Stimulated activated CD8-positive, alpha-beta memory T cell treated with anti-CD3 and anti-CD28 coated beads, Interleukin-4, amount 100 ng/mL, for 24 hours (primary cell): ENCODE data around the gene PRDX1.
"Not testable (repeated sequence)": the region's sequence is repeated elsewhere in the genome, so short reads cannot be mapped to it uniquely, and the experiment has no call there.

Experiments
- DNase-seq: peaks from one replicate; pipeline ENCODE4 v3.0.0-alpha.2; 2020; ENCODE audit warnings: low read depth

PRDX1 gene

DNA sequence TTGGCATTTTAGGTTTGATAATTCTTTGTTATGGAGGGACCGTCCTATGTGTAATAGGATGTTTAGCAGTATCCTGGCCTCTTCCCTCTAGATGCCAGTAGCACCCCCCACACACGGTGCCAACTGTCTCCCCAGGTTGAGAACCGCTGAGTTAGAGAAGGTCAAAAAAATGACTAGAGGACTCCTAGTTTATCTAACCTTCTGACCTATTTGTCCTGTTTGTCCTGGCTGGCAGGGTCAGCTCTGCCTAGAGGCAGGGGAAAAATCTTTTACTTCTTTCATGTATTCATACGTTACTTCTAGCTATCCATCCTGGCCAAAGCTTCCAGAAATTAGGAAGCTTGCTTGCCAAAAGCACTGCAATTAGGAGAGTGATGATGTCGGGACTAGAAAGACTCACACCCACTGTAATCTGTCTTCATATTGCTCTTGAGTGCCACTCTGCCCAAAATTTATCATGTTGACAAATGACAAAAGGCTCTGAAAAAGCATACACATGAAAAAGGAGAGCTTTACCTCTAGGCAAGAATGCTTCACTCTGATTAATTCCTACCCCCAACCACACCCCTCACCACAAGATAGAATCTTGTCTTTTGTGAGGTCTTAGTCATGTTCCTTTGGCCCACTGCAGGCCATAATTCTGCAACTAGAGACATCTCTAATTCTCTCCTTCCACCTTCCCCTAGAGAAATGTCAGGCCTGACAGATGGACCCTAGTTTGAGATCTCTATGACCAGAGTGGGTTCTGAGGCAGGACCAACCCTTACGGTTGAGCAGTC is 14.5 kb upstream of the PRDX1 start:
- DNase-seq = no peak

DNA sequence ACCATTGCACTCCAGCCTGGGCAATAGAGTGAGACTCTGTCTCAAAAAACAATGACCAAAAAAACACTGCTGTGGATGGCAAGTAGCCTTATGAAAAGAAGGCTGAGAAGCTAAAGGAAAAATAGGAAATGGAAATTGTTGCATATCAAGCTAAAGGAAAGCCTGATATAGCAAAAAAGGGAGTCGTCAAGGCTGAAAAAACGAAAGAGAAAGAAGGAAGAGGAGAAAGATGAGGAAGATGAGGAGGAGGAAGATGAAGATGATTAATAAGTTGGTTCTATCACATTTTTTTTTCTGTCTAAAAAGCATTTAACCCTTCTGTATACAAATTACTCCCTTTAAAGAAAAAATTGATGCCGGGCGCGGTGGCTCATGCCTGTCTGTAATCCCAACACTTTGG is 10.2 kb upstream of the PRDX1 start:
- no peak for DNase-seq

DNA sequence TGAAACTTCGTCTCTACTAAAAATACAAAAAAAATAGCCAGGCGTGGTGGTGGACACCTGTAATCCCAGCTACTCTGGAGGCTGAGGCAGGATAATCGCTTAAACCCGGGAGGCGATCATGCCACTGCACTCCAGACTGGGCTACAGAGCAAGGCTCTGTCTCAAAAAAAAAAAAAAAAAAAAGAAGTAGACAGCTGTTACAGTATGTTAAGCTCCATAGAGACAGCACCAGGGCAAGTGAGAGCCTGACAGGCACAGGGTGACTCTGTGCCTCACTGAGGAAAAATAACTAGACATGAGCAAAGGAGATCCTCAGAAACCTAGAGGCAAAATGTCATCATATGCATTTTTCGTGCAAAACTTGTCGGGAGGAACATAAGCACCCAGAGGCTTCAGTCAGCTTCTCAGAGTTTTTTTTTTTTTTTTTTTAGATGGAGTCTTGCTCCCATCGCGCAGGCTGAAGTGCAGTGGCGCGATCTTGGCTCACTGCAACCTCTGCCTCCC is 9.0 kb upstream of the PRDX1 start:
- DNase-seq = no peak

DNA sequence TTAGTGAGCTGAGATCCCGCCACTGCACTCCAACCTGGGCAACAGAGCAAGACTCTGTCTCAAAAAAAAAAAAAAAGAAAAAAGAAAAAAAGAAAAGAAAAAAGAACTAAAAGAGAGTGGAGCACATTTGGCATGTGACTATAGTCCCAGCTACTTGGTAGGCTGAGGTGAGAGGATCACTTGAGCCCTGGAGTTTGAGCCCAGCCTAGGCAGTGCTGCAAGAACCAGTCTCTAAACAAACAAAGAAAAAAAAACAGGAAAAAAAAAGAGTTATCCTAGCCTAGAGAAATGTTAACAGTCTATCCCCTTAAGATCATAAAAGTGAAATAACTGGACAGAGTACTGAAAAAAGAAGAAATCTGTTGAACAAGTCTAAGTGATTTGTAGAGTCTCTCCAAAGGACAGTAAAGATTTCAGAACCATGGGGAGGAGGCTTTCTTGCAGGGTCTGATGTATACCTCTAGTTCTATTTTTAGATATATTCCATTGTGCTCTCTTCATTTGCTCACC is 4.5 kb upstream of the PRDX1 start:
- DNase-seq = no peak

DNA sequence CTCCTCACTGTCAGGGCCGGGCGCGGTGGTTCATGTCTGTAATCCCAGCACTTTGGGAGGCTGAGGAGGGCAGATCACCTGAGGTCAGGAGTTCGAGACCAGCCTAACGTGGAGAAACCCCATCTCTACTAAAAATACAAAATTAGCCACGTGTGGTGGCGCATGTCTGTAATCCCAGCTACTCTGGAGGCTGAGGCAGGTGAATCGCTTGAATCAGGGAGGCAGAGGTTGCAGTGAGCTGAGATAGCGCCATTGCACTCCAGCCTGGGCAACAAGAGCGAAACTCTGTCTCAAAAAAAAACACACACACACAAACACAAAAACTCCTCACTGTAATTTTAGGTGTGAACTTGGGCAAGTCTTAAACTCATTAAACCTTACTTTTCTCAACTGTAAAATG is 2.3 kb upstream of the PRDX1 start:
- not testable (repeated sequence) for DNase-seq

DNA sequence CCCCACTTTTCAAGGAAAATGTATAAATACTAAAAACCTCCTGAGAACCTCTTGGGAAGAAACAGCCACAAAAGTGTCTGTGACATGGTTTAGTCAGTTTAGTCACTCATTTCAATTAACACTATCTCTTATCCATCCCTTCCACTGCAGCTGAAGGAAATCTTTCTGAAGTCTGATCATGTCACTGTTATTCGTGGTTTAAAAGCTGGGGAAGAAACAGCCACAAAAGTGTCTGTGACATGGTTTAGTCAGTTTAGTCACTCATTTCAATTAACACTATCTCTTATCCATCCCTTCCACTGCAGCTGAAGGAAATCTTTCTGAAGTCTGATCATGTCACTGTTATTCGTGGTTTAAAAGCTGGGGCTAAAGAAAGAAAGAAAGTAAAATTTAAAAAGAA is 1.8 kb upstream of the PRDX1 start:
- DNase-seq = not testable (repeated sequence)

DNA sequence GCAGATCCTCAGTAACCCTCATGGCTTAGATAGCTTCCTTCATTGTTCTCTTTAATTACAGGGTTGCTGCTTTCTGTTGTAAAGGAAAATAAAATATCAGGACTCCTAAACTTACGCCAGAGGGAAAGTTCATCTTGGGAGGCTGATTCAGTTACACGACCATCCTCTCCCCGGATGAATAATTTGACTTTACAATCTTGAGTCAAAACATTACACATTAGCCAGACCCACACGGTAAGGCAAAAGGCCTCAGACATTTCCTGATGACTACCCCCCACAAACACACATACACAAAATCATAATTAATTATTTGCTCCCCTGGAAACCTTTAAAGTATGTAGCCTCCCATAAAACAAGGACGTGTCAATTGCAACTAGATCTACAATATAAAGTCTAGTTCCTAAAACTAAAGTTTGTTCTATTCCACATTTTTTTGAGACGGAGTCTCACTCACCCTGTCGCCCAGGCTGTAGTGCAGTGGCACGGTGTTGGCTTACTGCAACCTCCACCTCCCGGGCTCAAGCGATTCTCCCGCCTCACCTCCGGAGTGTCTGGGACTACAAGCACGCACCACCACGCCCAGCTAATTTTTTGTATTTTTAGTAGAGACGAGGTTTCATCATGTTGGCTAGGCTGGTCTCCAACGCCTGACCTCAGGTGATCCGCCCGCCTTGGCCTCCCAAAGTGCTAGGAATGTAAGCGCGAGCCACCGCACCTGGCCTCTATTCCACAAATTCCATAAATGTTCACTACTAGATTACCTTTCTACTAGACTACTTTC is 830 bp upstream of the PRDX1 start:
- no peak for DNase-seq

DNA sequence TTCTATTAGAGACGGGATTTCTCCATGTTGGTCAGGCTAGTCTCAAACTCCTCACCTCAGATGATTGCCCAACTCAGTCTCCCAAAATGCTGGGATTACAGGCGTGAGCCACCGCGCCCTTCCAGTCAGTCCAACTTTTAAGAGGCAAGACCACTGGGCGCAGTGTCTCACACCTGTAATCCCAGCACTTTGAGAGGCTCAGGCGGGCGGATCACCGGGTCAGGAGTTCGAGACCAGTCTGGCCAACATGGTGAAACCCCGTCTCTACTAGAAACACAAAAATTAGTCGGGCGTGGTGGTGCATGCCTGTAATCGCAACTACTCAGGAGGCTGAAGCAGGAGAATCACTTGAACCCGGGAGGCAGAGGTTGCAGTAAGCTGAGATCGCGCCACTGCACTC is 1.9 kb downstream of the PRDX1 start:
- not testable (repeated sequence) for DNase-seq

DNA sequence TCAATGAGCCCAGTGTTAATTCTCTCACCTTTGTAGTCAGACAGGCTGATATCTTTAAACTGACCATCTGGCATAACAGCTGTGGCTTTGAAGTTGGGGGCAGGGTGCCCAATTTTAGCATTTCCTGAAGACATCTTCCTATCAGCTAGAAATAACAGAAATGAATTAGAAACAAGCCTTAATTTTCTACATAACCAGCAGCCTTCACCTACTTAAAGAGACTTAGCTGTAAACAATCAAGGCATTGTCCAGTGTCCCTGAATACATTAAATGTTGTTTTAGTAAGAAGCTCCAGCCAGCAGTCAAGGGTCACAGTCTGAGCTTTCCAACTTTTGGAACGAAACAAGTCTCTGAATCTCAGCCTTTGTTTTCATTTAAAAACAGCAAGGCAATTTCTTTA is 2.8 kb downstream of the PRDX1 start:
- DNase-seq = no peak

DNA sequence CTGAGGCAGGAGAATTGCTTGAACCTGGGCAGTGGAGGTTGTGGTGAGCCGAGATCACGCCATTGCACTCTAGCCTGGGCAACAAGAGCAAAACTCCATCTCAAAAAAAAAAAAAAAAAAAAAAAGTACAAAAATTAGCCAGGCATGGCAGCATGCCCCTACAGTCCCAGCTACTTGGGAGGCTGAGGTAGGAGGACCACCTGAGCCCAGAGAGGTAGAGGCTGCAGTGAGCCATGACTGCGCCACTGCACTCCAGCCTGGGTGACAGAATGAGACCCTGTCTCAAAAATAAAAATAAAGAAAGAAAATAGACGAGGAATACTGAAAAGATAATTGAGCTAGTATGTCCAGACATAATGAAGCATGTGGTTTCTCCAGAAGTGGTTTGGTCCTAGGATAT is 3.3 kb downstream of the PRDX1 start:
- not testable (repeated sequence) for DNase-seq

DNA sequence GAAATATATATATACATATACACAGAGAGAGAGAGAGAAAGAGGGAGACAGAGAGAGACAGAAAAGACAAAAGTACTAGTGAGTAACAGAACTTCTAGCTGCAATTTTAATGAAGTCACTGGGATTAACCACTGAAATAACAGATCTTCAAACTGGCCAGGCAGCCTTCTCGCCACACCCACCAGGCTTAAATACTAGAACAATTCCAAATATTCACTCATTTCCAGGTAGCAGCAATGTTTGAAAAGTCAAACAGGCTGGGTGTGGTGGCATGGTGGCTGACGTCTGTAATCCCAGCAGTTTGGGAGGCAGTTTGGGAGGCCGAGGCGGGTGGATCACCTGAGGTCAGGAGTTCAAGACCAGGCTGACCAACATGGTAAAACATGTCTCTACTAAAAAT is 5.2 kb downstream of the PRDX1 start:
- DNase-seq = no peak

DNA sequence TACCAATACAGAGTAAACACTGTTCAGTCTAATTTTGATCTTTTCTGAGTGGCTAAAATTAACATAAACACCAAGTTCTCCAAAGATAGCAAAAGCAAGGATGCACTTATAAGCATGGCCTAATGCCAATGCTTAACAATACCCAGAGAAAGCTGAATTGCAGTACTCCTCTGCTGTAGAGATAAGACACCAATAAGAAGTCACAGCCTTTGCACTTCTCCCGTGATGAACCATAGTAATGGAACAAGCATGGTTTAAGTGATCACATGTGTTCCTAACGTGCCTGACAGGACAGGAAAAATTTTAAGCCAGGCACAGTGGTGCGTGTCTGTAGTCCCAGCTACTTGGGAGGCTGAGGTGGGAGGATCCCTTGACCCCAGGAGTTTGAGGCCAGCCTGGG is 5.6 kb downstream of the PRDX1 start:
- no peak for DNase-seq

DNA sequence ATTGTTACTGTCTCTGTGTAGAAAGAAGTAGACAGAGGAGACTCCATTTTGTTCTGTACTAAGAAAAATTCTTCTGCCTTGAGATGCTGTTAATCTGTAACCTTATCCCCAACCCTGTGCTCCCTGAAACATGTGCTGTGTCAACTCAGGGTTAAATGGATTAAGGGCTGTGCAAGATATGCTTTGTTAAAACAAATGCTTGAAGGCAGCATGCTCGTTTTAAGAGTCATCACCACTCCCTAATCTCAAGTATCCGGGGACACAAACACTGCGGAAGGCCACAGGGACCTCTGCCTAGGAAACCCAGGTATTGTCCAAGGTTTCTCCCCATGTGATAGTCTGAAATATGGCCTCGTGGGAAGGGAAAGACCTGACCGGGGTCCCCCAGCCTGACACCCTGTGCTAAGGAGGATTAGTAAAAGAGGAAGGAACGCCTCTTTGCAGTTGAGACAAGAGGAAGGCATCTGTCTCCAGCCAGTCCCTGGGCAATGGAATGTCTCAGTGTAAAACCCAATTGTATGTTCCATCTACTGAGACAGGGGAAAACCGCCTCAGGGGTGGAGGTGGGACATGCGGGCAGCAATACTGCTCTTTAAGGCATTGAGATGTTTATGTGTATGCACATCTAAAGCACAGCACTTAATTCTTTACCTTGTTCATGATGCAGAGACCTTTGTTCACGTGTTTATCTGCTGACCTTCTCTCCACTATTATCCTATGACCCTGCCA is 8.0 kb downstream of the PRDX1 start:
- not testable (repeated sequence) for DNase-seq

DNA sequence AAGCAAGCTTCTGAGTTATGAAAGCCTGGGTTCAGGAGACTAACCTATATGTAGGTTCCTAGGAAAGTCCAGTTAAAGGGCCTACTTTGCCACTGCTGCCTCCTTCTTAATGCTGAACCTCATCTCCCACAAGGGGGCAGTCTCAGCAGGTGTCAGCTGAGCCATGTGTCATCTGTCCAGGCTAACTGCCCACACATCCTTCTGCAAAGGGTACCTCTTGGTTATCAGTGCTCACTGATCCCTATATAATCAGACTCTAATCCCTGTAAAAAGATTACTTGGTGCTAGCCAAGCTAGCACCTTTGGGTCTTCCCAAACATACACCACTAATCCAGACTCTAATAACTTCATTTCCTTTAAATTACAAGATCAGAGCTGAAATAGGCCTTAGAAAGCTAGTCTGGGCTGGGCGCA is 9.0 kb downstream of the PRDX1 start:
- no peak for DNase-seq

DNA sequence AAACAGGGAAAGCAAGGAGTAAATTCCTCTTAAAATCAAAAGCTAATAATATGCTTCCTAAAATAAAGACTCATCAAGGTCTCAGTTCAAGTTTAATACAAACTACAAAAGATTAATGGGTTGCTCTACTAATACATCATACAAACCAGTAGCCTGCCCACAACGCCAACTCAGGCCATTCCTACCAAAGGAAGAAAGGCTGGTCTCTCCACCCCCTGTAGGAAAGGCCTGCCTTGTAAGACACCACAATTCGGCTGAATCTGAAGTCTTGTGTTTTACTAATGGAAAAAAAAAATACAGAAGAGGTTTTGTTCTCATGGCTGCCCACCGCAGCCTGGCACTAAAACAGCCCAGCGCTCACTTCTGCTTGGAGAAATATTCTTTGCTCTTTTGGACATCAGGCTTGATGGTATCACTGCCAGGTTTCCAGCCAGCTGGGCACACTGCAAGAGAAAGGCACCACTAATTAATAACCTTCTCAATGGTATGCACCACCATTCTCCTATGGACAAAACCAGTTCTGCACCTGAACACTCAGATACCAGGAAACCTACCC is 10.6 kb downstream of the PRDX1 start:
- no peak for DNase-seq

DNA sequence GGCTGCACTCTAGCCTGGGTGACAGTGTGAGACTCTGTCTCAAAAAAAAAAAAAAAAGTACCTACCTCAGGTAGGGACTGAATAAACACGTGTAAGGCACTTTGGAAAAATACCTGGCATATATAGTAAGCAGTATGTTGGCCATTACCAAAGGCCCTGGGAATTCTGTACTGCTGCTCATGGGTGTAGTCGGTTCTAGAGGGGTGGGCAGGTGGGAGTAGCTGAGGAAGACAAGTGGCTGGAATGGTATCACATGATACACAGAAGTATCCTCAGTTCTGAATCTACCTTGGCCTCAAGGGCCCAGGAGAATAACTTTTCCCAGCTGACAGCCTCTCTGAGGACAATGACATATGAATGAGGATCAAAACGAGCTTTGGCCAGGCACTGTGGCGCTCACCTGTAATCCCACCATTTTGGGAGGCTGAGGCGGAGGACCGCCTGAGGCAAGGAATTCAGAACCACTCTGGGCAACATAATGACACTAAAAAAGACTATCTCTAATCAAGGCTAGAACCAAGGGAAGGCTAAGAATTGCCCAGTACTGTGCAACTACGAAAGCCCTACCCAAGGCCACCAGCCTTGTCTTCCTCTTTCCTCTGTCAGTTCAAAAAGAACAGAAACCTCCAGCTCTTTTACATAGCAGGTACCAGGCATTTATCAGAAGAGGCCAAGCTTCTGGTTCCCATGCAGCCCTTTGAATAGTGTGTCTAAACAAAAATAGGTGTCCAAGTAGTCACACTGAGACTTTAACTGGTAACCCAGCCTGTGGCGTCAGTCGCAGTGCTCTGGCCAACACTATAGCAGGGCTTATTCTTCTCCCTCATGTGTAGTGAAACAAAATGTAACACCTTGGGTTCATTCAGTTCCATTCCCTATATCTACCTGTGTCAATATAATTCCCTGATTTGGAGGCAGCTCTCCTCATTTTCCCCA is 11.4 kb downstream of the PRDX1 start:
- DNase-seq = no peak

DNA sequence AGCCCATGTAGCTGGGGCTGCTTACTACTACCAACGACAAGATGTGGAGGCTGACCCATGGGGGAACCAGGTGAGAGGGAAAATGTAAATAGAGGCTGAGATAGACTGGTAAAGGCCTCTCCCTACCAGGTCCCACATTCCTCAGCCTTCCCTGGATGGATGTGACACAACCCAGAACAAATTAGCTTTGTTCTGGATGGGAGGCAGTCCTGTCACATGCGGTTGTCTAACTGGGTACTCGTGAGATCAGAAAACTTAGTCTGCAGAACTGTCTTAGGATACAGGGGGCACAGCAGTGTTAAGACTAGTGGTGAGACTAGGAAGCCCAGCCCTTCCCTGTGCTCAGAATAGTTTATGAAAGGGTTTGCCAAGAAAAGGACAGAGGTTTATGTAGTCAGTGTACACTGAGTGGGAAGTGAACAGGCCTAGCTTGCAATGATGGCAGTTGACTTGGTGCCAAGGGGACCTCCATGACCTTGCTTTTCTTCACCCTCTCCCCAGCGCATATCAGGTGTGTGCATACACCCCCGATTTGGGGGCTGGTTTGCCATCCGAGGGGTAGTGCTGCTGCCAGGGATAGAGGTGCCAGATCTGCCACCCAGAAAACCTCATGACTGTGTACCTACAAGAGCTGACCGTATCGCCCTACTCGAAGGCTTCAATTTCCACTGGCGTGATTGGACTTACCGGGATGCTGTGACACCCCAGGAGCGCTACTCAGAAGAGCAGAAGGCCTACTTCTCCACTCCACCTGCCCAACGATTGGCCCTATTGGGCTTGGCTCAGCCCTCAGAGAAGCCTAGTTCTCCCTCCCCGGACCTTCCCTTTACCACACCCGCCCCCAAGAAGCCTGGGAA is 13.2 kb downstream of the PRDX1 start:
- DNase-seq = no peak

DNA sequence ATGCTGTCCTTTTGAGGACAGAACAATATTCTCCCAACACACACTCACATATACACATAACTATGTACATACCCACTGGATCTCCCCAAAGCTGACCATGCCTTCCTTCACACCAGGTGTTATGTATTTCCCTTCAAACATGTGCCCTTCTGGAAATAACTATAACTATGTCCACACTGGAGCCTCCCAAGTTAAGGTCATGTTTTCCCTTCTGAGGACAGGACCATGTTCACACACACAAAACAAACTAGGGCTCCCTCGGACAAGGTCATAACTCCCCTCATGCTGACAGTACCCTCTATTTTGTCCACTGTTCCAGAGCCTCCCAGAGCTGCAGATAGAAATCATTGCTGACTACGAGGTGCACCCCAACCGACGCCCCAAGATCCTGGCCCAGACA is 13.8 kb downstream of the PRDX1 start:
- no peak for DNase-seq

DNA sequence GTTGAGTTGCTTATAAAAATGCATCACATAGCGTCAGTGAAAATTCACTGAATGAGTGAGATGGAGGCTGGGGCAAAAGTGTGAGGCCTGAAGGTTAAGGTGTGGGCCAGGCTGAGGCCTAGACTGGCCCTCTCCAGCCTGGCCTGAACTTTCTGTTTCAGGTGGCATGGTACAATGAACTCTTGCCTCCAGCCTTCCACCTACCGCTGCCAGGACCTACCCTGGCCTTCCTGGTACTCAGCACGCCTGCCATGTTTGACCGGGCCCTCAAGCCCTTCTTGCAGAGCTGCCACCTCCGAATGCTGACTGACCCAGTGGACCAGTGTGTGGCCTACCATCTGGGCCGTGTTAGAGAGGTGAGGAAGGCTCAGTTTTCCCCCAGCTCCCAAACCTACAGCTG is 14.5 kb downstream of the PRDX1 start:
- no peak for DNase-seq
